Measurements from ENCODE around the gene PABPN1L. TPM values are rescaled to one million over a fixed set of nuclear protein-coding genes. Genes with fewer than 3 reads are reported as not detected.

PABPN1L gene
- total and polyA plus RNA-seq, 2 experiments from 2014 or later: not detected

DNA sequence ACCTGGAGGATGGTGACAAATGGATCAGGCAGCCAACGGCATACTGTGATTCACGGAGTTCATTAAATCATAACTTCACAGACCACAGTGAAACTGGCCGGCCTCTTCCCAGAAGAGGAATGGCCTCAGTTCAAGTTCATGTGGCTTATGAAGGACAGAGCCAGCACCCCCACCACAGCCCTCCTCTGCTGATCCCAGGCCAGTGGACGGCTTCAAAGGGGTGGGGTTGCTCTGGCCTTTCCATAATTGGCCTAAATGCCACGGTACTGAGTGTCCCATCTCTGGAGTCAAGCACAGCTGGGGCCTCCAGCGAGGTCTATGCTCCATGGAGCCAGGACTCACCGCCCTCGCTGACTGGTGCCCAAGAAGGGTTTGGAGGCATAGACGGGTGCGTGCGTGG, 31.1 kb downstream of the PABPN1L start:
- no peaks in the 10 kb centered on the region for H3K9me3 Mint-ChIP-seq
- H3K79me2 ChIP-seq (replicated peaks; ENCODE audit: insufficient read depth): no peaks in the 10 kb centered on the region
- H3F3A ChIP-seq (replicated peaks; ENCODE audit: low read depth): no peaks in the 10 kb centered on the region
- H3K4me3 Mint-ChIP-seq: no peak overlapping the region
- DNase-seq (ENCODE audit: low spot score) (no peak), ATAC-seq (no peak)
- H3K27me3 Mint-ChIP-seq (ENCODE audit: insufficient read depth, low read depth, poor library complexity): peaks cover 8% of the 10 kb centered on the region
- no peak overlapping the region for H2AFZ ChIP-seq
- no peak overlapping the region for H3K27ac Mint-ChIP-seq
- no peaks in the 10 kb centered on the region for H3K4me1 ChIP-seq (ENCODE audit: insufficient read depth)
- no peak overlapping the region for H3K27ac ChIP-seq (ENCODE audit: low read depth)
- H3K4me1 Mint-ChIP-seq: no peaks in the 10 kb centered on the region
- H3K27me3 ChIP-seq (ENCODE audit: insufficient read depth): no peaks in the 10 kb centered on the region
- H3K4me3 ChIP-seq: no peak overlapping the region
- TF ChIP-seq, protein P1, sequence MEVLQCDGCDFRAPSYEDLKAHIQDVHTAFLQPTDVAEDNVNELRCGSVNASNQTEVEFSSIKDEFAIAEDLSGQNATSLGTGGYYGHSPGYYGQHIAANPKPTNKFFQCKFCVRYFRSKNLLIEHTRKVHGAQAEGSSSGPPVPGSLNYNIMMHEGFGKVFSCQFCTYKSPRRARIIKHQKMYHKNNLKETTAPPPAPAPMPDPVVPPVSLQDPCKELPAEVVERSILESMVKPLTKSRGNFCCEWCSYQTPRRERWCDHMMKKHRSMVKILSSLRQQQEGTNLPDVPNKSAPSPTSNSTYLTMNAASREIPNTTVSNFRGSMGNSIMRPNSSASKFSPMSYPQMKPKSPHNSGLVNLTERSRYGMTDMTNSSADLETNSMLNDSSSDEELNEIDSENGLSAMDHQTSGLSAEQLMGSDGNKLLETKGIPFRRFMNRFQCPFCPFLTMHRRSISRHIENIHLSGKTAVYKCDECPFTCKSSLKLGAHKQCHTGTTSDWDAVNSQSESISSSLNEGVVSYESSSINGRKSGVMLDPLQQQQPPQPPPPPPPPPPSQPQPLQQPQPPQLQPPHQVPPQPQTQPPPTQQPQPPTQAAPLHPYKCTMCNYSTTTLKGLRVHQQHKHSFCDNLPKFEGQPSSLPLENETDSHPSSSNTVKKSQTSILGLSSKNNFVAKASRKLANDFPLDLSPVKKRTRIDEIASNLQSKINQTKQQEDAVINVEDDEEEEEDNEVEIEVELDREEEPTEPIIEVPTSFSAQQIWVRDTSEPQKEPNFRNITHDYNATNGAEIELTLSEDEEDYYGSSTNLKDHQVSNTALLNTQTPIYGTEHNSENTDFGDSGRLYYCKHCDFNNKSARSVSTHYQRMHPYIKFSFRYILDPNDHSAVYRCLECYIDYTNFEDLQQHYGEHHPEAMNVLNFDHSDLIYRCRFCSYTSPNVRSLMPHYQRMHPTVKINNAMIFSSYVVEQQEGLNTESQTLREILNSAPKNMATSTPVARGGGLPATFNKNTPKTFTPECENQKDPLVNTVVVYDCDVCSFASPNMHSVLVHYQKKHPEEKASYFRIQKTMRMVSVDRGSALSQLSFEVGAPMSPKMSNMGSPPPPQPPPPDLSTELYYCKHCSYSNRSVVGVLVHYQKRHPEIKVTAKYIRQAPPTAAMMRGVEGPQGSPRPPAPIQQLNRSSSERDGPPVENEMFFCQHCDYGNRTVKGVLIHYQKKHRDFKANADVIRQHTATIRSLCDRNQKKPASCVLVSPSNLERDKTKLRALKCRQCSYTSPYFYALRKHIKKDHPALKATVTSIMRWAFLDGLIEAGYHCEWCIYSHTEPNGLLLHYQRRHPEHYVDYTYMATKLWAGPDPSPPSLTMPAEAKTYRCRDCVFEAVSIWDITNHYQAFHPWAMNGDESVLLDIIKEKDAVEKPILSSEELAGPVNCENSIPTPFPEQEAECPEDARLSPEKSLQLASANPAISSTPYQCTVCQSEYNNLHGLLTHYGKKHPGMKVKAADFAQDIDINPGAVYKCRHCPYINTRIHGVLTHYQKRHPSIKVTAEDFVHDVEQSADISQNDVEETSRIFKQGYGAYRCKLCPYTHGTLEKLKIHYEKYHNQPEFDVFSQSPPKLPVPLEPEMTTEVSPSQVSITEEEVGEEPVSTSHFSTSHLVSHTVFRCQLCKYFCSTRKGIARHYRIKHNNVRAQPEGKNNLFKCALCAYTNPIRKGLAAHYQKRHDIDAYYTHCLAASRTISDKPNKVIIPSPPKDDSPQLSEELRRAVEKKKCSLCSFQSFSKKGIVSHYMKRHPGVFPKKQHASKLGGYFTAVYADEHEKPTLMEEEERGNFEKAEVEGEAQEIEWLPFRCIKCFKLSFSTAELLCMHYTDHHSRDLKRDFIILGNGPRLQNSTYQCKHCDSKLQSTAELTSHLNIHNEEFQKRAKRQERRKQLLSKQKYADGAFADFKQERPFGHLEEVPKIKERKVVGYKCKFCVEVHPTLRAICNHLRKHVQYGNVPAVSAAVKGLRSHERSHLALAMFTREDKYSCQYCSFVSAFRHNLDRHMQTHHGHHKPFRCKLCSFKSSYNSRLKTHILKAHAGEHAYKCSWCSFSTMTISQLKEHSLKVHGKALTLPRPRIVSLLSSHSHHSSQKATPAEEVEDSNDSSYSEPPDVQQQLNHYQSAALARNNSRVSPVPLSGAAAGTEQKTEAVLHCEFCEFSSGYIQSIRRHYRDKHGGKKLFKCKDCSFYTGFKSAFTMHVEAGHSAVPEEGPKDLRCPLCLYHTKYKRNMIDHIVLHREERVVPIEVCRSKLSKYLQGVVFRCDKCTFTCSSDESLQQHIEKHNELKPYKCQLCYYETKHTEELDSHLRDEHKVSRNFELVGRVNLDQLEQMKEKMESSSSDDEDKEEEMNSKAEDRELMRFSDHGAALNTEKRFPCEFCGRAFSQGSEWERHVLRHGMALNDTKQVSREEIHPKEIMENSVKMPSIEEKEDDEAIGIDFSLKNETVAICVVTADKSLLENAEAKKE (CRISPR knock-in tag; IDR thresholded peaks at IDR 0.05): no peak
- TF ChIP-seq EZH2phosphoT487 (IDR thresholded peaks at IDR 0.05; ENCODE audit: unreplicated experiment) (no peak), POLR2AphosphoS5 (IDR thresholded peaks at IDR 0.05; ENCODE audit: low read depth) (no peak), ZNF114 (CRISPR knock-in tag; IDR thresholded peaks at IDR 0.05) (no peak), NANOG (IDR thresholded peaks at IDR 0.05; ENCODE audit: borderline replicate concordance) (no peak)
- TF ChIP-seq, protein P2, sequence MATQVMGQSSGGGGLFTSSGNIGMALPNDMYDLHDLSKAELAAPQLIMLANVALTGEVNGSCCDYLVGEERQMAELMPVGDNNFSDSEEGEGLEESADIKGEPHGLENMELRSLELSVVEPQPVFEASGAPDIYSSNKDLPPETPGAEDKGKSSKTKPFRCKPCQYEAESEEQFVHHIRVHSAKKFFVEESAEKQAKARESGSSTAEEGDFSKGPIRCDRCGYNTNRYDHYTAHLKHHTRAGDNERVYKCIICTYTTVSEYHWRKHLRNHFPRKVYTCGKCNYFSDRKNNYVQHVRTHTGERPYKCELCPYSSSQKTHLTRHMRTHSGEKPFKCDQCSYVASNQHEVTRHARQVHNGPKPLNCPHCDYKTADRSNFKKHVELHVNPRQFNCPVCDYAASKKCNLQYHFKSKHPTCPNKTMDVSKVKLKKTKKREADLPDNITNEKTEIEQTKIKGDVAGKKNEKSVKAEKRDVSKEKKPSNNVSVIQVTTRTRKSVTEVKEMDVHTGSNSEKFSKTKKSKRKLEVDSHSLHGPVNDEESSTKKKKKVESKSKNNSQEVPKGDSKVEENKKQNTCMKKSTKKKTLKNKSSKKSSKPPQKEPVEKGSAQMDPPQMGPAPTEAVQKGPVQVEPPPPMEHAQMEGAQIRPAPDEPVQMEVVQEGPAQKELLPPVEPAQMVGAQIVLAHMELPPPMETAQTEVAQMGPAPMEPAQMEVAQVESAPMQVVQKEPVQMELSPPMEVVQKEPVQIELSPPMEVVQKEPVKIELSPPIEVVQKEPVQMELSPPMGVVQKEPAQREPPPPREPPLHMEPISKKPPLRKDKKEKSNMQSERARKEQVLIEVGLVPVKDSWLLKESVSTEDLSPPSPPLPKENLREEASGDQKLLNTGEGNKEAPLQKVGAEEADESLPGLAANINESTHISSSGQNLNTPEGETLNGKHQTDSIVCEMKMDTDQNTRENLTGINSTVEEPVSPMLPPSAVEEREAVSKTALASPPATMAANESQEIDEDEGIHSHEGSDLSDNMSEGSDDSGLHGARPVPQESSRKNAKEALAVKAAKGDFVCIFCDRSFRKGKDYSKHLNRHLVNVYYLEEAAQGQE (IDR thresholded peaks at IDR 0.05; ENCODE audit: unreplicated experiment): no peak
- TF ChIP-seq, protein P3, sequence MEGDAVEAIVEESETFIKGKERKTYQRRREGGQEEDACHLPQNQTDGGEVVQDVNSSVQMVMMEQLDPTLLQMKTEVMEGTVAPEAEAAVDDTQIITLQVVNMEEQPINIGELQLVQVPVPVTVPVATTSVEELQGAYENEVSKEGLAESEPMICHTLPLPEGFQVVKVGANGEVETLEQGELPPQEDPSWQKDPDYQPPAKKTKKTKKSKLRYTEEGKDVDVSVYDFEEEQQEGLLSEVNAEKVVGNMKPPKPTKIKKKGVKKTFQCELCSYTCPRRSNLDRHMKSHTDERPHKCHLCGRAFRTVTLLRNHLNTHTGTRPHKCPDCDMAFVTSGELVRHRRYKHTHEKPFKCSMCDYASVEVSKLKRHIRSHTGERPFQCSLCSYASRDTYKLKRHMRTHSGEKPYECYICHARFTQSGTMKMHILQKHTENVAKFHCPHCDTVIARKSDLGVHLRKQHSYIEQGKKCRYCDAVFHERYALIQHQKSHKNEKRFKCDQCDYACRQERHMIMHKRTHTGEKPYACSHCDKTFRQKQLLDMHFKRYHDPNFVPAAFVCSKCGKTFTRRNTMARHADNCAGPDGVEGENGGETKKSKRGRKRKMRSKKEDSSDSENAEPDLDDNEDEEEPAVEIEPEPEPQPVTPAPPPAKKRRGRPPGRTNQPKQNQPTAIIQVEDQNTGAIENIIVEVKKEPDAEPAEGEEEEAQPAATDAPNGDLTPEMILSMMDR (conservative IDR thresholded peaks at IDR 0.05; ENCODE audit: low read depth in 2 of 2): no peak
- H3K36me3 ChIP-seq (ENCODE audit: insufficient read depth): no peaks in the 10 kb centered on the region; the same call in 1 of the 2 replicates
- H3K36me3 Mint-ChIP-seq (ENCODE audit: low read depth): peaks cover 8% of the 10 kb centered on the region
- H4K20me1 ChIP-seq (replicated peaks; ENCODE audit: insufficient read depth): no peaks in the 10 kb centered on the region
- no peak overlapping the region for H3K4me2 ChIP-seq
- no peaks in the 10 kb centered on the region for H3K9me2 ChIP-seq (ENCODE audit: insufficient read depth)

All from GM23338 (cell line).